Measurements from ENCODE around the gene PLOD3.
A peak's percentile ranks its signal among the peaks of the same experiment; 100 is the strongest.
"Not testable (repeated sequence)": the region's sequence is repeated elsewhere in the genome, so short reads cannot be mapped to it uniquely, and the experiment has no call there.

The PLOD3 gene, protein sequence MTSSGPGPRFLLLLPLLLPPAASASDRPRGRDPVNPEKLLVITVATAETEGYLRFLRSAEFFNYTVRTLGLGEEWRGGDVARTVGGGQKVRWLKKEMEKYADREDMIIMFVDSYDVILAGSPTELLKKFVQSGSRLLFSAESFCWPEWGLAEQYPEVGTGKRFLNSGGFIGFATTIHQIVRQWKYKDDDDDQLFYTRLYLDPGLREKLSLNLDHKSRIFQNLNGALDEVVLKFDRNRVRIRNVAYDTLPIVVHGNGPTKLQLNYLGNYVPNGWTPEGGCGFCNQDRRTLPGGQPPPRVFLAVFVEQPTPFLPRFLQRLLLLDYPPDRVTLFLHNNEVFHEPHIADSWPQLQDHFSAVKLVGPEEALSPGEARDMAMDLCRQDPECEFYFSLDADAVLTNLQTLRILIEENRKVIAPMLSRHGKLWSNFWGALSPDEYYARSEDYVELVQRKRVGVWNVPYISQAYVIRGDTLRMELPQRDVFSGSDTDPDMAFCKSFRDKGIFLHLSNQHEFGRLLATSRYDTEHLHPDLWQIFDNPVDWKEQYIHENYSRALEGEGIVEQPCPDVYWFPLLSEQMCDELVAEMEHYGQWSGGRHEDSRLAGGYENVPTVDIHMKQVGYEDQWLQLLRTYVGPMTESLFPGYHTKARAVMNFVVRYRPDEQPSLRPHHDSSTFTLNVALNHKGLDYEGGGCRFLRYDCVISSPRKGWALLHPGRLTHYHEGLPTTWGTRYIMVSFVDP

GRCh38 chr7:101217388-101218235, at the start of gene PLOD3, which contains the start of gene ZNHIT1:
TSS of gene PLOD3 (minus strand) at chr7:101217581. CDS start at chr7:101217274, 307 bp downstream.
TSS of gene ZNHIT1 (plus strand) at chr7:101218165. CDS start at chr7:101218196, 31 bp downstream.
- peak; percentile 100 for DNase-seq (ENCODE audit: low spot score)

DNA sequence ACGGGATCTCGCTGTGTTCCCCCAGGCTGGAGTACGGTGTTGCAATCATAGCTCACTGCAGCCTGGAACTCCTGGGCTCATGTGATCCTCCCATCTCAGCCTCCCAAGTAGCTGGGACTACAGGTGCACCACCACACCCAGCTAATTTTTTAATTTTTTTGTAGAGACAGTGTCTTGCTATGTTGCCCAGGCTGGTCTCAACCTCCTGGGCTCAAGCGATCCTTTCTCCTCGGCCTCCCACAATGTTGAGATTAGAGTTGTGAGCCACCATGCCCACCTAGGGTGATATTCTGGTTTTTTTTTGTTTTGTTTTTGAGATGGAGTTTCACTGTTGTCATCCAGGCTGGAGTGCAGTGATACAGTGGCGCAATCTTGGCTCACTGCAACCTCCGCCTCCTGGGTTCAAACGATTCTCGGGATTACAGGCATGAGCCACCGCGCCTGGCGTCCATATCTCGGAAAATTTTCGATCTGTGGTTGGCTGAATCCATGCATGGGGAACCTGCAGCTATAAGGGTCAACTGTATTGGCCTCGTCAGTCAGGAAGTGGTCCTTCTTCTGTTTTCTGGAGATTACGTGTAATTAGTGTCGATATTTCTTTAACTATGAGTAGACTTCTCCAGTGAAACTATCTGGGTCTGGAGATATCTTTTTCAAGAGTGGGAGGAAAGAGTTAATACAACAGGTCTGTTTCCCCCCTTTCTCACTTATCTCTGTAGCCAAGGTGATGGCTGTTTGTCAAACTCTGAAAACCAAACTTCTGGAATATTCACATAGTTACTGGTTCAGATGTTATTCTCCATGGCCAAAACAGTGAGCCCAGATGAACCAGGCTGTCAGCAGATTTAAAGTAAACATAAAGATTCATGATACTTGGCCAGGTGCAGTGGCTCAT, 48.5 kb upstream of the PLOD3 start:
- no peak for DNase-seq (ENCODE audit: low spot score)

DNA sequence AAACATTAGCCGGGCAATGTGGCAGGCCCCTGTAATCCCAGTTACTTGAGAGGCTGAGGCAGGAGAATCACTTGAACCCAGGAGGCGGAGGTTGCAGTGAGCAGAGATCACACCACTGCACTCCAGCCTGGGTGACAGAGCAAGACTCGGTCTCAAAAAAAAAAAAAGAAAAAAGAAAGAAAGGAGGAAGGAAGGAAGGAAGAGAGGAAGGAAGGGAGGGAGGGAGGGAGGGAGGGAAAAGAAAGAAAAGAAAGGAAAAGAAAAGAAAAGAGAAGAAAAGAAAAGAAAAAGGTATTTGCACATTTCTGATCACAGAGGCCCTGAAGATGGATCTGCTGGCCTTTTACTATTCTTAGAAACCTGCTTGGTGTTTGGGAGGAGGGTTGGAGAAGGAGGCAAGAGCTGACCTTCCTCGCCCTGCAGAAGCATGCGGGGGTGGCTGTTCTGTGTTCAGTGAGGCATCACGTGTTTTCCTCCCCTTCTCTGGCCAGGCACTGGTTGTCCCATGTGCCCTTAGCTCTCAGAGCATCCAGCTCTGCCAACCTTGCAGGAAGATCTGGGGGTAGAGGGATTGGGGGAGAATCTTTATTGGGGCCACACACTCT, 46.8 kb upstream of the PLOD3 start:
- not testable (repeated sequence) for DNase-seq (ENCODE audit: low spot score)

GRCh38 chr7:101258243-101258731, 40.9 kb upstream of the PLOD3 start:
- DNase-seq (ENCODE audit: low spot score), result no peak

GRCh38 chr7:101255796-101256195, 38.4 kb upstream of the PLOD3 start:
- DNase-seq (ENCODE audit: low spot score), result no peak

GRCh38 chr7:101253199-101253598, 35.8 kb upstream of the PLOD3 start:
- DNase-seq (ENCODE audit: low spot score), result not testable (repeated sequence)

- peak; percentile 100 for DNase-seq (ENCODE audit: low spot score)
Measured at GRCh38 chr7:101251871-101252659, 34.7 kb upstream of the PLOD3 start.

GRCh38 chr7:101250324-101250723, 32.9 kb upstream of the PLOD3 start:
- peak; percentile 34 for DNase-seq (ENCODE audit: low spot score)

DNA sequence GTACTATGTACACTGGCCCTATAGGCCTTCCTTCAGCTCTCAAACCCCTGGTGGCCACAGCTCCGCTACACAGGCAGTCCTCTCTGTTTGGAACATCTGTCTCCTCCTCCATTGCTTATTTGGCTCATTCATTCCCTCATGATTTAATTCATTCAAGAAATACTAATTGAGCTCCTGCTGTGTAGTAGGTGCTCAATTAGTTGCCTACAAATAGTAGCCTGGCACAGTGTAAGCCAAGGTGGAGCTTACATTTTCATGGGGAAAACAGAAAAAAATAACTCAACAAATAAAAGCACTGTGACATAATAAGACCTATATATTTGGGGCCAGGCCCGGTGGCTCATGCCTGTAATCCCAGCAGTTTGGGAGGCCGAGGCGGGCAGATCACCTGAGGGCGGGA, 30.9 kb upstream of the PLOD3 start:
- peak; percentile 45 for DNase-seq (ENCODE audit: low spot score)

GRCh38 chr7:101245147-101245668, 27.8 kb upstream of the PLOD3 start:
- no peak for DNase-seq (ENCODE audit: low spot score)

- DNase-seq (ENCODE audit: low spot score), result peak; percentile 96
Measured at GRCh38 chr7:101244375-101245146, 27.2 kb upstream of the PLOD3 start, which contains the start of gene FIS1. TSS of gene FIS1 (minus strand) at chr7:101245081. CDS start at chr7:101245004, 77 bp downstream.

DNA sequence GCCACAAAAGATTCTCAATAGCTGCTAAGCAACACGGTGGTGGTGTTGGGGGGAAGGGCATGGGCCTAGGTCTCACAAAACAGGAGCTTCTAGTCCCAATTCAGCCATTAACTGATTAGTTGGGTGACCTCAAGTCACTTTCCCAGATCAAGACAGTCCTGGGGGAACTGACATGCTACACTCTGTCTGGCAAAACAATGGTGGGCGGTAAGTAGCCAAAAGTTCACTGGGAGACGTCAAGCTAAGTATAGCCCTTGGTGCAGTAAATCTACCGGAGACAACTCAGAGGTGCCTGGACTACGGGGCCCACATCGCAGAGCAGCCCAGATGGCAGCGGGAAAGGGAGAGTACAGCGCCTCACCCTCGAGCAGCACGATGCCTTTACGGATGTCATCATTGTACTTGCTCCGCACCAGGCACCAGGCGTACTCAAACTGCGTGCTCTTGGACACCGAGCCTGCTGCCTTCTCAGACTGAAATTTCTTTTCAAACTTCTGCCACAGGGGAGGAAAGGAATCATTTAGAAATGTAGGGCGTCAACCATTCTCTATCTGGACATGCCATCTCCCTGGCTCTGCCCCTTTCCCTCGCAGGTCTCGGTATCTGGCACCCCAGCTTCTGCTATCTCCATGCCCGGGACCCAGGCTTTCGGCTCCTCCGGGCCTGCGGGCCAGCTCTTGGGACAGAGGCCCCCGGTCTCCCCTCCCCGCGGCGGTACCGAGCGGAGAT, 26.4 kb upstream of the PLOD3 start:
- DNase-seq (ENCODE audit: low spot score), result no peak

GRCh38 chr7:101241443-101242349, 24.3 kb upstream of the PLOD3 start:
- no peak for DNase-seq (ENCODE audit: low spot score)

DNA sequence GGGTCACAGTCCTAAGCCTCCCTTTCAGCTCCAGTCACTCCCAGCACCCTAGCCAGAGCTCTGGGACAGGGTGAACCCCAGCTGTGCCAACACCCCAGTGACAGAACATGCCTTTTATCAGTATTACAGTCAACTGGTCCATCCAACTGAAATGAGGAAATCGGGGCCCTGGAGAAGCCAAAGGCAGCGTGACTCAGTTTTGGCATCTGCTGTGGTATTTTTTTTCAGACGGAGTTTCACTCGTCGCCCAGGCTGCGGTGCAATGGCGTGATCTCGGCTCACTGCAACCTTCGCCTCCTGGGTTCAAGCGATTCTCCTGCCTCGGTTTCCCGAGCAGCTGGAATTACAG, 23.6 kb upstream of the PLOD3 start:
- DNase-seq (ENCODE audit: low spot score), result no peak

DNA sequence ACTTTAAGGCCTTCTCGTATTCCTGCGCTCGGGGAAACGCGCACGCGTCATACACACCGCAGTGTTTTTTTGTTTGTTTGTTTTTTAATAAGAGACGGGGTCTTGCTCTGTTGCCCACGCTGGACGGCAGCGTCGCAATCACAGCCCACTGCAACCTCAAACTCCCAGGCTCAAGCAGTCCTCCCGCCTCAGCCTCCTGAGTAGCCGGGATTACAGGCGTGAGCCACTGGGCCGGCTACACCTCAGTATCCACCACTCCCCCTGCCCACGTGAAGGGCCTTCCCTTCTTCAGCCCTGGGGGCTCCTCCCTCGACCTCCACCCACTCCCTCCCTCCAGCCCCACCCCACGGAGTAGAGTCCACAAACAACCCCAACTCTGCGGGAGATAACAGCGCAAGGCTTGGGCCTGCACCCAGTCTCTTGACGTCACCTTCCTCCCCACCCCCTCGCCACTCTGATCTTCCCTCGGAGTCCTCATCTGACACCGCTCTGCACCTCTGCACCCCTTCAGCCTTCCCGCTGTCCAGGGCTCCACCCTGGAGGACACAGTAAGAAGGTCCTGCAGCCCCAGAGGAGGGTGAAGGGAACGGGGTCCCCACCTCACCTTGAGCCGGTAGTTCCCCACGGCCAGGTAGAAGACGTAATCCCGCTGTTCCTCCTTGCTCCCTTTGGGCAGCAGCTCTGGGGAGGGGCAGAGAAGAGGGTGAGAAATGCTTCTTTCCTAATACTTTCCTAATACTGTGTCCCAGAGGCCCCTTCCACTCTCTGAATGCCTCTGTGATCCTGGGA, 23.0 kb upstream of the PLOD3 start:
- no peak for DNase-seq (ENCODE audit: low spot score)

DNA sequence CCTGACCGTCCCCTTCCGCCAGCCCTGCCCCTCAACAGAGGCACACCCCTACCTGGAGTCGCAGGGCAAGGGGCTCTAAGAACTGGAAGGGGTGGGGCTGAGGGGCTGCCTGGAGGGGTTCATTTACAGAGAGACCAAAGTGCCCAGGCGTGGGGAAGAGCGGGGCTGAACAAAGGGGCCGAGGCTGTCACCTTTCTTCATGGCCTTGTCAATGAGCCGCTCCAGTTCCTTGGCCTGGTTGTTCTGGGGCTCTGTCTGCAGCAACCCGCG, 22.5 kb upstream of the PLOD3 start:
- DNase-seq (ENCODE audit: low spot score), result no peak

Data from NAMALWA (cell line).